Stimulated activated CD8-positive, alpha-beta memory T cell treated with anti-CD3 and anti-CD28 coated beads, Interleukin-15, amount 100 ng/mL, for 24 hours (primary cell): ENCODE measurements around the gene UGT1A8.
"Not testable (repeated sequence)": the region's sequence is repeated elsewhere in the genome, so short reads cannot be mapped to it uniquely, and the experiment has no call there.

ENCODE experiments used
- DNase-seq: peaks from one replicate; pipeline ENCODE4 v3.0.0-alpha.2; 2020; ENCODE audit warnings: low read depth

UGT1A8 gene

GRCh38 chr2:233617476-233617875, at the start of gene UGT1A8:
Gene UGT1A8, plus strand, starts transcription at chr2:233617633. Its CDS starts 75 bp downstream, at chr2:233617708.
- not testable (repeated sequence) for DNase-seq

- no peak for DNase-seq
Measured at GRCh38 chr2:233571001-233571400, 46.4 kb upstream of the UGT1A8 start.

- DNase-seq = no peak
Measured at GRCh38 chr2:233571462-233571861, 46.0 kb upstream of the UGT1A8 start.

GRCh38 chr2:233572468-233572867, 45.0 kb upstream of the UGT1A8 start:
- DNase-seq = no peak

GRCh38 chr2:233577341-233577740, 40.1 kb upstream of the UGT1A8 start:
- not testable (repeated sequence) for DNase-seq

- DNase-seq = not testable (repeated sequence)
Measured at GRCh38 chr2:233583217-233583965, 34.0 kb upstream of the UGT1A8 start.

- no peak for DNase-seq
Measured at GRCh38 chr2:233584210-233584609, 33.2 kb upstream of the UGT1A8 start.

GRCh38 chr2:233588400-233588799, 29.0 kb upstream of the UGT1A8 start:
- no peak for DNase-seq

GRCh38 chr2:233592706-233593105, 24.7 kb upstream of the UGT1A8 start:
- not testable (repeated sequence) for DNase-seq

- DNase-seq = no peak
Measured at GRCh38 chr2:233593201-233593600, 24.2 kb upstream of the UGT1A8 start.

- DNase-seq = no peak
Measured at GRCh38 chr2:233597522-233597921, 19.9 kb upstream of the UGT1A8 start.

GRCh38 chr2:233598952-233599351, 18.5 kb upstream of the UGT1A8 start:
- DNase-seq = no peak

- no peak for DNase-seq
Measured at GRCh38 chr2:233600386-233600785, 17.0 kb upstream of the UGT1A8 start.

GRCh38 chr2:233602076-233602475, 15.4 kb upstream of the UGT1A8 start:
- no peak for DNase-seq

- no peak for DNase-seq
Measured at GRCh38 chr2:233603520-233603919, 13.9 kb upstream of the UGT1A8 start.

GRCh38 chr2:233604826-233605225, 12.6 kb upstream of the UGT1A8 start:
- DNase-seq = no peak

- DNase-seq = no peak
Measured at GRCh38 chr2:233605680-233606079, 11.8 kb upstream of the UGT1A8 start.

GRCh38 chr2:233611284-233611683, 6.1 kb upstream of the UGT1A8 start:
- DNase-seq = no peak

GRCh38 chr2:233620204-233620603, 2.8 kb downstream of the UGT1A8 start:
- no peak for DNase-seq

- not testable (repeated sequence) for DNase-seq
Measured at GRCh38 chr2:233621863-233622262, 4.4 kb downstream of the UGT1A8 start.

GRCh38 chr2:233627331-233628025, 10.0 kb downstream of the UGT1A8 start:
- DNase-seq = no peak

GRCh38 chr2:233636306-233636705, 18.9 kb downstream of the UGT1A8 start, which contains the start of gene UGT1A10:
Gene UGT1A10, plus strand, starts transcription at chr2:233636448. Its CDS starts 75 bp downstream, at chr2:233636523.
- not testable (repeated sequence) for DNase-seq

- no peak for DNase-seq
Measured at GRCh38 chr2:233638836-233639235, 21.4 kb downstream of the UGT1A8 start.
